ENCODE measurements around the gene CRIP3. TPM values are rescaled to one million over a fixed set of nuclear protein-coding genes. Genes with fewer than 3 reads are reported as not detected.

Gene CRIP3
- total RNA-seq, 4 donors from 2014 or later, result 1.5 to 2.7 TPM; not detected in 2

GRCh38 chr6:43275801-43276576 lies 32.6 kb downstream of the CRIP3 start:
- DNase-seq, result no peak
- Histone ChIP-seq H3K4me1 (peaks cover 0 to 10% of the 10 kb centered on the region in 2 donors), H3K4me3 (peak overlapping the region; percentile 6 to 45), H3K9me3 (no peaks in the 10 kb centered on the region), H3K36me3 (no peaks in the 10 kb centered on the region), H3K27ac (no peak overlapping the region), H3K27me3 (no peaks in the 10 kb centered on the region)
- no peak for TF ChIP-seq POLR2A (IDR thresholded peaks at IDR 0.05)
- no peak for TF ChIP-seq CTCF (IDR thresholded peaks at IDR 0.05)
- intact Hi-C loops (cut with DNase I; ENCODE audit: low total_unique reads), result no loop called here

- Histone ChIP-seq H3K4me1 (peaks cover 0 to 10% of the 10 kb centered on the region in 2 donors), H3K9me3 (no peaks in the 10 kb centered on the region), H3K27ac (no peak overlapping the region), H3K27me3 (no peaks in the 10 kb centered on the region), H3K4me3 (peak overlapping the region; percentile 6 to 45), H3K36me3 (no peaks in the 10 kb centered on the region)
- TF ChIP-seq POLR2A (IDR thresholded peaks at IDR 0.05) (no peak), CTCF (IDR thresholded peaks at IDR 0.05) (no peak)
- intact Hi-C loops (cut with DNase I; ENCODE audit: low total_unique reads), result no loop called here
- DNase-seq, result no peak
These were observed 33.6 kb downstream of the CRIP3 start for GRCh38 chr6:43274916-43275597.

- intact Hi-C loops (cut with DNase I; ENCODE audit: low total_unique reads), result no loop called here
- H3K36me3 ChIP-seq, result no peaks in the 10 kb centered on the region
- TF ChIP-seq CTCF (IDR thresholded peaks at IDR 0.05), result no peak
- no peak for TF ChIP-seq POLR2A (IDR thresholded peaks at IDR 0.05)
- no peak for DNase-seq
- H3K27me3 ChIP-seq, result no peaks in the 10 kb centered on the region
- no peaks in the 10 kb centered on the region for H3K9me3 ChIP-seq
- H3K27ac ChIP-seq, result no peak overlapping the region
- peaks cover 0 to 11% of the 10 kb centered on the region in 2 donors for H3K4me1 ChIP-seq
- no peak overlapping the region for H3K4me3 ChIP-seq
These were observed 34.3 kb downstream of the CRIP3 start for GRCh38 chr6:43274127-43274915.

GRCh38 chr6:43273707-43274106 lies 34.9 kb downstream of the CRIP3 start:
- intact Hi-C loops (cut with DNase I; ENCODE audit: low total_unique reads), result no loop called here
- TF ChIP-seq POLR2A (IDR thresholded peaks at IDR 0.05) (no peak), CTCF (IDR thresholded peaks at IDR 0.05) (no peak)
- no peak overlapping the region for H3K4me3 ChIP-seq
- H3K4me1 ChIP-seq, result peaks cover 0 to 16% of the 10 kb centered on the region in 2 donors
- H3K27ac ChIP-seq, result no peak overlapping the region
- no peaks in the 10 kb centered on the region for H3K9me3 ChIP-seq
- no peaks in the 10 kb centered on the region for H3K36me3 ChIP-seq
- no peak for DNase-seq
- no peaks in the 10 kb centered on the region for H3K27me3 ChIP-seq

Measured in uterus (tissue), 4 donors.